ENCODE data around the gene ULBP2.

ULBP2 gene

DNA sequence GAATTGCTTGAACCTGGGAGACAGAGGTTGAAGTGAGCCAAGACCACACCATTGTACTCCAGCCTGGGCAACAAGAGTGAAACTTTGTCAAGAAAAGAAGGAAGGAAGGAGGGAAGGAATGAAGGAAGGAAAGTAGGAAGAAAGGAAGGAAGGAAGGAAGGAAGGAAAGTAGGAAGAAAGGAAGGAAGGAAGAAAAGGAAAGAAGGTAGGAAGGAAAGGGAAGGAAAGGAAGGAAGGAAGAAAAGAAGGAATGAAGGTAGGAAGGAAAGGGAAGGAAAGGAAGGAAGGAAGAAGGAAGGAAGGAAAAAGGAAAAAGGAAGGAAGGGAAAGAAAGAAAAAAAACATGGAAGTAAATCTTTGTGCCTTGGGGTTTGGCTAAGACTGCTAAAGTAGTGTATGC, 33.6 kb downstream of the ULBP2 start:
- DNase-seq: no peak

DNA sequence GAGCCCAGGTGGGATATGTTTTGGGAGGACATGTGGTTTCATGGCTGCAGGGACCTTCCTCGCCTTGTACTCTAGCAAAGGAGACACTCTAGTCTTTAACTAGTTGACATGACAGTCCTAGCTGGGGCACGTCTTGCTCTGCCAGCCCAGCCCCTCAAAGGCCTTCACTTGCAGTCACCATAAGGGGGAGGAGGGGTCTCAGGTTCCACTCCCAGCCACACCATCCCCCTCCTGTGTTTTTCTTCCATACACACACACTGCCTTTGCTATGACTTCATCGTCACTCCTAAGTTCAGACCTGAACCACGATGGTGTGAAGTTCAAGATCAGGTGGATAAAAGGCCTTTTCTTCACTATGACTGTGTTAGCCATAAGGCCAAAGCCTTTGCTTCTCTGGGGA, 35.4 kb downstream of the ULBP2 start:
- DNase-seq: no peak

DNA sequence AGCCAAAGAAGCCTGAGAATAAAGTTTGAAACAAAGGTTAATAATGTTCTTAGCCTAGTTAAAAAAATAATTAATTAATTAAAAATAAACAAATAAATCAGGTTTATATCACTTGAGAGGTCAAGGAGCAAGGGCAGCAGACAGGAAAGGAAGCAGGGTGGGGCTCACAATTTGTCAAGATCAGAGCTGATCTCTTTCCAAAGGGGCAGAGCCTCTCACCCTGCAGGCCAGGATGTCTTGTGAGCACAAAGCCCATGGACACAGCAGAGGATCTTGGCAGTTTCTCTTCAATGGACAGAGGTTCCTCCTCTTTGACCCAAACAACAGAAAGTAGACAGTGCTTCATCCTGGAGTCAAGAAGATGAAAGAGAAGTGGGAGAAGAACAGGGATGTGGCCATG, 36.8 kb downstream of the ULBP2 start:
- no peak for DNase-seq

DNA sequence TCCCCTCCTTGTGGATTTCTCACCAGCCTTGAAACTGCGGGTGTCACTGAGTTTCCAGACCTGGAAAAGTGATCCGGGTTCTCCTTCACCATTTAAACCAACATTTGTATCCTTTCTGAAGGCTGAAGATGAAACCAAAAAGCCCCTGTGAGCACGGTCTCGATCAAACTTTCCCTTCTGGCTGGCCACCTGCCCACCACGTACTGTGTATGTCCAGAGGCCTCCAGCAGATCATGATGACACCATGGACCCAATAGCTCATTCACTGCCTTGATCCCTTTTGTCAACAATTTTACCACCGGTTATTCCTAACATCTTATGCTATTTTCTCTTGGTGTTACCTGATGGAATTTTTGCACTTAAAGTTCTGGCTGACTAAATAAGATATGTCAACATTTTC, 37.5 kb downstream of the ULBP2 start:
- DNase-seq: no peak

DNA sequence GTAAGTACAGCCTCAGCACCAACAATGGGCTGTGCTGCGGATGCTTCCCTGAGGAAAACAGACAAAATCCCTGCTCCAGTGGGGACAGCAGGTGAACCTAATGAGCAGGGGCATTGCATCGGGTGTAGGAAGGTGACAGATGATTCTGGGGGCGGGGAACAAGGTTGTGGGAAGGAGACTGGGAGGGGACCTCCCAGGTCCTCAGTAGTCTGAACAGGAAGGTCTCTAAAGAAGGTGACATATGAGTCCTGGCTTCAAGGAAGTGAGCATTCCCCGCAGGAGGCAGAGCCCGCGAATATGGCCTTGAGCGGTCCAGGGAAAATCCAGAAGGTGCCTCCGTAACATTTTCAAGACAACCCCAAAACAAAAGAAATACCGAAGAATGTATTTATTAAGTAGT, 41.3 kb downstream of the ULBP2 start:
- no peak for DNase-seq

DNA sequence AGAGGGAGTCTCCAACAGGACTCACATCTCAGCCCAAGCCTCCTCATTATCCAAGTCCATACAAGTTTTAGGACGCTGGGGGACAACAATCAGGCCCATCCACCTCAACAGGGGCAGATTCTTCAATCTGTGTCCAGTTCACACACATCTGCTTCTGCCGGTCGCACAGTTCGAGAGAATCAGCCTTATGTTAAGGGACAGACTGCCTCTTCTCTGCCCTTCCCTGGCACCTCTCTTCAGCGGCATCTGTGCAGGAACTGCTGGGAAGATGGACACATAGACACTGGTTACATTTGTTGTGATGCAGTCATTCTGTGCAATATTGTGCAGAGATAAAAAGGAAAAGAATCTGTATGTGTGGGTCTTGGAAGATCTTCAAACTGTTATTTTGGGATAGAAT, 43.0 kb downstream of the ULBP2 start:
- DNase-seq: no peak

DNA sequence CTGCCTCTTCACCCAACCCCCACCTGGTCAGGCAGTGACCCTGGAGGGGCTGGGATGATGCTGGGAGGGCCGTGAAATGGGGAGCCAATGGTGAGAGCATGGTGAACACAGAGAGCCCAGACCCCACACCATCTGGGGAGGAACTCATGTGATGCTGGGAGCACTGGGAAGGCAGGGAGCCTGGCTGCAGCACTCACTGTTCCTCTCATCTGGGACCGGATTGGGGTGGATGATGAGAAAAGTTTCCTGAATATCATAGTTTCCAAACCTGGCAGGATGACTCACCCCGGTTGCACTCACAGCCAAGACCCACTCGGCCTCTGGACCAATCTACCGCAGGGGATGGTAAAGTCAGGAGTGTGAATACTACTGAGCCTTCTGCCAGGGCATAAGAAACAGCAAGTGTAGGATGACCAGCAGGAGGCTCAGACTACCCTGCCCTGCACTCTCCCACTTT, 43.7 kb downstream of the ULBP2 start:
- no peak for DNase-seq

DNA sequence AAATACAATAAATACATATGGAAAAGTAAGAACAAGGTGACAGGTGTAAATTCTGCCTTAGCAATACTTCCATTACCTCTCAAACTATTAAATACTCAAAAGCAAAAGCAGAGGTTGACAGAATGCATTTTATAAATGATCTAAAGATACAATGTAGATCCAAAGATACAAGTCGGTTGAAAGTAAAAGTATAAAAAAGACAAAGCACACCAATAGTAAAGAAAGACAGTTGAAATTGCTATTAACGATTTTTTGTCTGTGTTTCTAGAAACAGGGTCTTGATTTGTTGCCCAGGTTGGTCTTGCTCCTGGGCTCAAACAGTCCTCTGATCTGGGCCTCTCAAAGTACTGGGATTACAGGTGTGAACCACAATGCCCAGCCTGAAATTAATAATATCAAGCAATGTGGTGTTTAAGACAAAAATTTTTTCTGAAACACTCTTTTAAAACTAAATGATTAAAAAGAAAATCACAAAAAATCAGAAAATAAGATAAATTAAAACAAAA, 45.8 kb downstream of the ULBP2 start:
- DNase-seq: no peak

DNA sequence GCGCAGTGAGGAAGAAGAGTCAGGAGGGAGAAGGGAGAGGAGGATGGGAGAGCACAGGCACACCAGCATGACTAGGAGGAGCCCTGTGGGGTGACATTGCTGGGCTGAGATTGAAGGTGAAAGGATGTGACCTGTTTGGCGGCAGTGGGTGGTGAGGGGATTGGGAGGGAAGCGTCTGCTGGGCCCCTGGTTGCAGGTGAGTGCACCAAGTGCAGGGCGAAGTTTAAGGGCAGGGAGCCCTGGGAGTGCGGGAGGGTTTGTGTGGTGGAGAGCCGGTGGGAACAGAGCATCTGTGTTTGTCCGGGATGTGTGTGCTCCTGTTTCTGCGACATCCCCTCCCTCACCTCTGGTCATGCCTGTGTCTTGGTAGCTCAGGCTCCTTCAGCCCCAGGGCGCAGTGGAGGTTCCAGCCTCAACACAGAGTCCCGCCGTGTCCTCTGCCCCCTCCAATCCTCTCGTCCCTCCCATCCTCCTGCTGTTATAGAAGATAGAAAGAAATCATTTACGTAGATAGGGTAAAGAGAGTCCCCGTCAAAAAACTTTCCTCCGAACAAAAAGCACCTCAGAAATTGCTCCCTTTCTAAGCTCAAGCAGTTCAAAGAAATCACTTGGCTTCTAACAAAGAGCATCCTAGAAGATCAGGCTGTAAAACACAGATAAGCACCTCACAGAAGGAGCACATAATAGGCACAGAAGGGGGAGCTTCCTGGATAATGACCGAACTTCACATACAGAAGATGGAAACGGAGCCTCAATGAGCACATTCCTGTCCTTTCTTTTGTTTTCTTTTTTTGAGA, 46.9 kb downstream of the ULBP2 start:
- DNase-seq: no peak

DNA sequence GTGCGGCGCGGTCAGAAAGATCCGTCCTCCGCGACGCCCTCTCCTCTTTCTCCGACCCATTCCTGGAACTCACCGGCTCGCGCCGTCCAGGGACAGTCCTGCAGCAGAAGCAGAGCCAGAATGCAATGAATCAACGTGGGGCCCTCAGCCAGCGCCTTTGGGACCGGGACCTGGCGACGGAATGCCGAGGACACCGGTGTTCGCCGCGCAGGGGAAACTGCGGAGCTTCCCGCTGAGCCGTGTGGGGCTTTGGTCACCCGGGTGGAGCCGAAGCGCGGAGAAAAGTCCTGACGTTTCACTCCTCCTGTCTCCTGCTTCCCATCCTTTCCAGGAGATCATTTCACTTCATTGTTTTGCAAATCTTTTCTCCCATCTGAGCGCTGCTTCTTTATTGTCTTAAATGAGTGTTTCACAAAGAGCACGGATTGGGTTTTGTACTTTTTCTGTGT, 48.4 kb downstream of the ULBP2 start:
- DNase-seq: peak; percentile 24

DNA sequence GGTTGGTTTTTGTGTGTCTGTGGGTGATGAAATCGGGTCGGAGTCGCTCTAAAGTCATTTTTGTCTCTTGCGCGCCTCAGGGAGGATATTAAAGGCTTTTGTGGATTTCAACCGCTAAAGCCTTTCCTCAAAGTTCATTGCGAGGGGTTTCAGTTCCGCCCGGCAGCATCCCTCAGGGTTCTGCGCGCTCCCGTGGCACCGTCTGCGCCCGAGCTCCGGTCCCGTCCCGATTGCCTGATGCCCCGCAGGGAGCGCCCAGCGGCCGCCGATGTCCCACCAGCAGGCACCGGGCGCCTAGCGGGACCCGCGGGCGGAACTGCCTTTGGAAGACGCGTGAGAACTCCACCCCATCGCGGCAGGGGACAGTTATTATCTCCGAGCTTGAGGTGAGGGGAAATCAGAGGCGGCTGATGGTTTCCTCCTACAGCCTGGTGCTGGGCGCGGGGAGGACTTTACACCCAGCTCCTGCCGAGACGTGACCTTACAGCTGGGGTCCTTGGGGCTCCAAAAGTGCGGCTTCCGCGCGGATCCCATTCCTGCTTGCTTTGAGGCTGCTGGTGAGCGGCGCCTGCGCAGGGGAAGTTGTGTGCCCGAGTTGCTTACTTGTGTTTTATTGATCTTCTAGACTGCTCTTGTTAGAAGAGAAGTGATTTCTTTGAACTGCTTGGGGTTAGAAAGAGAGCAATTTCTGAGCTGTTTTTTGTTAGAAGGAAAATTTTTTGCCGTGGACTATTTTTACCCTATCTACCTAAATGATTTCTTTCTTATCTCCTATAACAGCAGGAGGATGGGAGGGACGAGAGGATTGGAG, 49.1 kb downstream of the ULBP2 start:
- DNase-seq: peak; percentile 63

DNA sequence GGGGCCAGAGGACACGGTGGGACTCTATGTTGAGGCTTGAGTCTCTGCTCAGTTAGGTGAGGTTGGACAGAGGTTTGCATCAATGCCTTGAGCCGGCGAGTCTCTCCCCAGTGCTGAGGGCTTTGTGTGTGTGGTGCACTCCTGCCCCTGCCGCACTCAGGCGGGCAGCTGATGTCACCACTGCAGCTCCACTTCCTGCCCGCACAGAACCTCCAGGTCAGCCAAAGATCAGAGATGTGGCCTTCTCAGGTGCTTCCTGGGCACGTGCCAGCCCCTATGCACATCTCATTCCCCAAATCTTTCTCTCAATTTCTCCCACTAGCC, 49.6 kb downstream of the ULBP2 start:
- DNase-seq: peak; percentile 59

DNA sequence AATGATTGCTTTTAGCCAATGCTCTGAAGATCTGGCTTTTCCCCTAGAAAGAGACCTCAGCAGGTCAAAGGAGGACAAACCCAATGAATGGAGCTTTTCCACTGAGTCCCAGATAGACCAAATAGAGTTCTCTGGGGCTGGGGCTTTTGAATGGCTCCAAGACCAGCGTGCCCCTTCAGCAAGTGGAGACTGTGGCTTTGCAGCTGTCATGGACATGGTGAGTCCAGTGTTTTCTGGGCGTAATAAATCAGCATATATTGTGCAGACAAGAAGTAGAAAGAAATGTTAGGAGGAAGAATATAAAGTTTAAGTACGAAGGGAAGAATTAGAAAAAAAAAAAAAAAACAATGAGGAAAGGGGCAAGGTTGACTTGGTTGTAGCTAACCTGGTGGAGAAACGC, 50.0 kb downstream of the ULBP2 start:
- DNase-seq: no peak

DNA sequence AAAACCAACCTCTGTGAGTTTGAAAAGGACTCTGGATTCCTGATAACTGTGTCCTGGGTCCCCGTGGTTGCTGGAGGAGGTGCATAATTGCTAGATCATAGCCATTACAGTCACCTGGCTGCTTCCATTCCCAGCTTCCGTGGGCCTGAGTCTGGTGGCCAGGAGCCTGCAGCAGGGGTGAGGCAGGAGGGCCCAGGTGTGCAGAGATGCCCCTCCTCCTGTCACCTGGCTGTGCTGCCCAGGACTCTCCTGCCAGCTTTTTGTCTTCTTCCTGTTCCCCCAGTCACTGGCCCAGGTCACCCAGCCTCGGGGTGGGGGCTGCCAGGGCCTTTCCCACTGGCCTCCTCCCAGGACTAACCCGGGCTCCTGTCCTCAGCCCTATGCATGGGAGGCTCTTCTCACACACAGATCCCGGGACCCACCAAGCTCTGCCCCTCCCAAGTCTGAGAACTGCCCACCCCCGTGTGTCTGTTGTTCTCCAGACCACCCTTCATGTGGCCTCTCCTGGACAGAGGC, 53.5 kb downstream of the ULBP2 start:
- DNase-seq: no peak

DNA sequence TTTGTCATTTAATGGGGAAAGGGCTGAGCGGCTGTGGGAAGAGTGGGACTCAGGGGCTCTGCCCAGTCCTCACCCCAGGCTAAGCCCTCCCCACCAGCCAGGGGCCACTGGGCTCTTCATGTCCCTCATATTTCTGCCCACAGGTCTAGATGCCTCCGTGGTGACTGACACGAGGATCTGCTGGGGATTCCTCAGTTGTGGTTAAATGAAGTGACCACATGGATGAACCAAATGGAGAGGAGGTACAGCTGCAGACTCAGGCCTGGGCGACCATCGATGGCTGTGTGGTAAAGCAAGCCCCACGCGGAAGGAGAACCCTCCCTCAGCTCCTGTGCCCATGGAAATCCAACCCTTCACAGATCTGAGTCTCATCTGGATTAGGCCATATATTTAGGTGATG, 54.2 kb downstream of the ULBP2 start:
- DNase-seq: no peak

Measured in DMS53 (cell line).